KOPT-K1 (cell line): Measurements from ENCODE around the gene LTO1.

Experiments used
- H3K27ac ChIP-seq: fragments of 200-600 bp; sonication (generic); 2 replicates; pipeline ENCODE4 v1.5.1; 2016; ENCODE audit warnings: antibody characterized with exemption, mild to moderate bottlenecking, low read depth, low read length; ENCODE audit not compliant: poor library complexity, severe bottlenecking
- H3K36me3 ChIP-seq: fragments of 200-600 bp; sonication (generic); 2 replicates; pipeline ENCODE4 v1.5.1; 2017; ENCODE audit warnings: antibody characterized with exemption, mild to moderate bottlenecking, low read length, moderate library complexity; ENCODE audit not compliant: insufficient read depth
- H3K9me3 ChIP-seq: fragments of 200-600 bp; sonication (generic); 2 replicates; pipeline ENCODE4 v1.5.1; 2017; ENCODE audit warnings: antibody characterized with exemption, low read length, mild to moderate bottlenecking; ENCODE audit not compliant: insufficient read depth, poor library complexity, severe bottlenecking

The LTO1 gene

DNA sequence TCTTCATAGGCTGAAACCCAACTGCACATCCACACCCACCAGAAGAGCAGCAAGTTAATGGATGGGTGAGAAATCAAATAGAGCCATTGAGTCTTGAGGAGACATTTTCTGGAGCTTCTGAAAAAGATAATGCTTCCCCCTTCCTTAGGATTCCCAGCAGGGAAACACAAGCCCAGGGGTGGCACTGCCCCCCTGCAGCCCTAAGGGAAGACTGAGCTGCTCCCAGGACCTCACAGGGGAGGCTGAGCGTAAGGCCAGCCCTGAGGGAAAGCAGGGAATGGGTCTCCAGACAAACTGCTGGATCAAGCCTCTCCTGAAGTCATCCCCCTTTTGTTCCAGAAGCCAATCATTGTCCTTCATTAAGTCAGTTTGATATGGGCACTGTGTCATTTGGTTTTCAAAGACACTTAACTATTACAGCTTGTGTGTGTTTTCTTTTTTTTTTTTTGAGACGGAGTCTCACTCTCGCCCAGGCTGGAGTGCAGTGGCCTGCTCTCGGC is 15.1 kb downstream of the LTO1 start:
- Histone ChIP-seq H3K9me3 (no peaks in the 10 kb centered on the region), H3K36me3 (peaks cover 33% of the 10 kb centered on the region; the same call in 1 of the 2 replicates), H3K27ac (no peak overlapping the region)

DNA sequence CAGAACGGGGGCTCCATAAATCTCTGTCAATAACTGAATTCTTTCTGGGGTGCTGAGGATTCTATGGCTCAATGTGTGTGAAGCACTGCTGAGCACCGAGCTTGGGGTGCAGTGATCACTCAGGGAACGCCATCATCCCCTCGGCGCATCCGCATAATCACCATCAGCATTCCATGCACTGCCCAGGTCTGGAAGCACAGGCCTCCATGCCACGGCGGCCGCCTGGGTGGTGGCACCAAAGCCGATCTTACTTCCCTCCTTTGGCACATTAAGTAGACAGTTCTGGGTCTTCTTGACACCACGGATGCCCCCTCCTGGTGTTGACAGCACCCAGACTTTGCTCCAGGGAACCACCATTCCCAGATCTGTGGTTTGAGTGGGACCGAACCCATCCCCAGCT is 15.6 kb downstream of the LTO1 start:
- peaks cover 29% of the 10 kb centered on the region; the same call in 1 of the 2 replicates for H3K36me3 ChIP-seq
- no peak overlapping the region for H3K27ac ChIP-seq
- no peaks in the 10 kb centered on the region for H3K9me3 ChIP-seq

DNA sequence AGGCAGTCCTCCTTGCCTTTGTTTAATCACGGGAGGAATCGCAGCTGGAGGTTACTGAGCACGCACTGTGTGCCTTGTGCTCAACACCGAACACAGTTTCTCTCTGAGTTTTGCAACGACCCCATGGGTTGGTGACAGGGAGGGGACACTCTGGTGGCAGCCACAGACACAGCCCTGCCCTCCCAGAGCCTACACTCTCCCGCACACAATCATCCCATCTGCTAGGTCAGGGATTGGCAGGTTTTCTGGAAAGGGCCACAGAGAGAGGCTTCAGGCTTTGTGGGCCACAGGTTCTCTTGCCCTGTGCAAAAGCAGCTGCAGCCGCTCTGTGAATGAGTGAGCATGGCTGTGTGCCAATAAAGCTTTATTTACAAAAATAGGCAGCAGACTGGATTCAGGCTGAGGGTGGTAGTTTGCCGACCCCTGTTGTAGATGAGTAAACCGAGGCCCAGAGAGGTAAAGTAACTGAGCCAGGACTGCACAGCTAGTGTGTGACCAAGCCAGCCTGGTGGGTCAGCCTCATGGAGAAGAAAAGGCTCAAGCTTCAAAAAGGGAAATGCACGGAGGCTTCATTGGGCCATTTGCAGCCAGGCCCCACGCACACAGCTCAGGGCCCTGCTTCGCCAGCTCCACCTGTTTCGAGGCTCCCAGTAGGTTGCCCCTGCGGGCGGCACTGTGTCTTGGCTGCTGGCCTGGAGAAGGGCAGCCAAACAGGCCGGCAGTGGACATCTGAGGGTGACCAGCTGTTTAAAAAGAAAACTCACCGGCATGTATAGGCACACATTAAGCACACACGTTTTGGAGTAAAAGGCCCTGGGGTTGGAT is 16.3 kb downstream of the LTO1 start:
- Histone ChIP-seq H3K27ac (no peak overlapping the region), H3K36me3 (peaks cover 21% of the 10 kb centered on the region; the same call in 1 of the 2 replicates), H3K9me3 (no peaks in the 10 kb centered on the region)

DNA sequence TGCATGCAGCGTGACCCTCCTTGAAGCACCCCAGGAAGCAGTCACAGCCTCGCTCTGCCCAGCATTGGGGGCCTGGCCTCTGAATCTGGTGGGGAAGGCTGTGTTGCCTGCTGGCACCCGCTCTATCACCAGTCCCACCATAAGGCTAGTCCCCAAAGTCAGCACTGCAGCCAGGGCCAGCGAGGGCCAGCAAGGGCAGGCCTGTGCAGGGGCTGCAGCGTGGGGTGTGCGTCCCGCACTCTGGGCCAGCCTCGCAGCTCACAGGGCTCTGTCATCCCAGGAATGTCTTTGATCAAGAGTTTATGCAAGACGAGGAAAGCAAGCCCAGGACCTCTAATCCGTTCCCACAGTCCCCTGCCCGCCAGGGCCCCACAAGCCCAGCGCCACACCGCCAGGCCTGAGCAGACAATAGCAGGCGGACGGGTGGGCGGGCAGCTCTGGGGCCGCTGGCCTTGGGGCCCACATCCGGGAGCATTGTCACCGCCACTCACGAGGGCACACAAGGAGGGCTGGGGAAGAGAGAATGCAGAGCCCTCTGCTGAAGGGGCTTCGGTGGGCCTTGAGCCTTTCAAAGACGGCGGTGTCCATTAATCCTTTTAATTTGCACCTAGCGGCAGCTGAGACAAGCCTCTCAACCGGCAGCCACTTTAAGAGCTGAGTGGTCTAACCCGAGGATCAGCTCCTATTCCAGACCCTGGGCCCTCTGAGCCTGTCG is 17.1 kb downstream of the LTO1 start:
- Histone ChIP-seq H3K36me3 (peaks cover 13% of the 10 kb centered on the region; the same call in 1 of the 2 replicates), H3K27ac (no peak overlapping the region), H3K9me3 (no peaks in the 10 kb centered on the region)

DNA sequence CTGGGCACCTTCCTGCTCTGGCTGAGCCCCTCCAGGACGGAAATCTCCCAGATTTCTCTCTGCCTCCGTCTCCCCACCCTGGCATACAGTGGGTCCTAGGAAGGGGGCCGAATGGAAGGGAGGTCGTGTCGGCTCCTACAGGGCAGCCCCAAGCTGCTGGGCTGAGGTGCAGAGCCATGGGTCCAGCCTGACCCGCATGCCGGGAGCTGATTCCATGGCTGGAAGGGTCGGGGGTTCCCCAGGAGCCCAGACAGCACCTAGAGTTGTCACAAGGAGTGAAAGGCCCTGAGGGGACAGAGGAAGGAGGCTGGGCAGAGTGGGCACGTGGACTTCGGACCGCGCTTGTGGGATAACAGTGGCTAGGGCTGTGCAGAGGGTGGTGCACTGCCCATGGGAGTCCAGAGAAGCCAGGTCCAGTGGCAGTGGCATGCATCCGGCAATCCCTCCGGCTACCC is 17.7 kb downstream of the LTO1 start:
- Histone ChIP-seq H3K36me3 (peaks cover 10% of the 10 kb centered on the region; the same call in 1 of the 2 replicates), H3K9me3 (no peaks in the 10 kb centered on the region), H3K27ac (no peak overlapping the region)

DNA sequence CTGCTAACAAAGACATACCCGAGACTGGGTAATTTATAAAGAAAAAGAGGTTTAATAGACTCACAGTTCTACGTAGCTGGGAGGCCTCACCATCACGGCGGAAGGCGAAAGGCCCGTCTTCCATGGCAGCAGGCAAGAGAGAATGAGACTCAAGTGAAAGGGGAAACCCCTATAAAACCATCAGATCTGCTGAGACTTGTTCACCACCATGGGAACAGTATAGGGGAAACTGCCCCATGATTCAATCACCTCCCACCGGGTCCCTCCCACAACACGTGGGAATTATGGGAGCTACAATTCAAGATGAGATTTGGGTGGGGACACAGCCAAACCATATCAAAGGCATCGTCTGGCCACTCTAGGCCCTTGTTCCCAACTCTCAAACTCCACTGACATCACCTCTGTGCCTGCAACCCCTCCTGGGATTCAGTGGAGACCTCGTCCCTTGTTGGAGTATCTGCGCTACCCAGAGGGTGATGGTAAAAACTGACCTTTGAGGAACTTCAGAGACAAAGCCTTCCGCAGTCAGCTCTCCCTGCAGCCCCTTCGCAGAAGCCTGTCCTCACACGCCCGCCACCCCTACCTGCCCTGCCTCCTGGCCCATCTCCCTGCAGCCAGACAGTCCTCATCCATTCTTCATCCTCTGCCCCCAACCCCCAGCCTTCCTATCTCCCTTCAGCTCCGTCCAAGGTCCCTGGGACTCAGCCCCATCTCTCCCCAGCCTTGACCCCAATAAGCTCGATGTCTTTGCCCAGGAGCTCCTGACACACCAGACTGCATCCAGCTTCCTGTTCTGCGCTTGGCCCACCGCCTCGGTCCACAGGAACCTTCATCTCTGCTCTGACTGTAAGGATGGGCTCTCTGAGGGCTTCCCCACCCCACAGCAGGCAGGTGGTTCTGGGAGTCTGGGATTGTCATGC is 18.4 kb downstream of the LTO1 start:
- H3K9me3 ChIP-seq = no peaks in the 10 kb centered on the region
- H3K36me3 ChIP-seq = peaks cover 10% of the 10 kb centered on the region; the same call in 1 of the 2 replicates
- no peak overlapping the region for H3K27ac ChIP-seq

DNA sequence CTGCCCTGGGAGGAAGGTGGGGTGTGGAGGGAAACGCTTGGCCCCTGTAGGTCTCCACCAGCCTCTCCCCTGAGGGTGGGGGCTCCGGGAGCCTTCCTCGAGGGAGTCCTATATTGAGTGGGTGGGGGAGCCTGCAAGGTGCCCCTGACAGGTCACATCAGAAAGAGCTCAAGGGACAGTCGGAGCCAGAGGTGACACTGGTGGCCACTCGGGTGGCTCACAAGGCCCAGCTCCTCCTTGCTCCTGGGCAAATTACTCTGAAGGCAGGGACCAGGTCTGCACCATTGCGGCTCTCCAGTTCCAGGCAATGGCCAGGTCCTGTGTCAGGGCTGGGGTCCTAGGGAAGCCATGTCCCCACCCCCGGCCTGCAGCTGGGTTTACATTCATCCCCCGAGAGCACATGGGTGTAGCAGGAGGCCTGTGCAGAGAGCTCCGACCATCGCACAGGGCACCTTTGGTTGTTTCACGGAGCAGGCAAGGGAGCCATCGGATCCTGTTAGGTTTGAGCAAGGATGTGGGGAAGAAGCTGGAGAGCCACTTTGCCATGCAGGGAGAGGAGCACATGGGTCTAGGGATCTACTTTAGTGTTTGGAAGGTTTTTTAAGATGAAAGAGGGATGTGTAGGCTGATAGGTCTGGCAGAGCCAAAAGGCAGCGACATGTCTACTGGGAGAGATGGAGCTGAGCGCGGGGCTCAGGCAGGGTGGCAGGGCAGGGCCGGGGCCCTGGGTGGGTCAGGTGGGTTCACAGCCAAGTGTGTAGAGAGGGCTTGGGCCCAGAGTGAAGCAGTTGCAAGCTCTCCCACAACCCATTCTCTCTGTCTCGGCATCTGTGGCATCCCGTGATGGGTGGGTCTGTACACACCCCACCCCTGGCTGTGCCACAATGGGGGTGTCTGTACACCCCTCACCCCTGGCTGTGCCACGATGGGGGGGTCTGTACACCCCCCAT is 19.4 kb downstream of the LTO1 start:
- H3K36me3 ChIP-seq = peaks cover 2% of the 10 kb centered on the region; the same call in 1 of the 2 replicates
- no peaks in the 10 kb centered on the region for H3K9me3 ChIP-seq
- no peak overlapping the region for H3K27ac ChIP-seq

DNA sequence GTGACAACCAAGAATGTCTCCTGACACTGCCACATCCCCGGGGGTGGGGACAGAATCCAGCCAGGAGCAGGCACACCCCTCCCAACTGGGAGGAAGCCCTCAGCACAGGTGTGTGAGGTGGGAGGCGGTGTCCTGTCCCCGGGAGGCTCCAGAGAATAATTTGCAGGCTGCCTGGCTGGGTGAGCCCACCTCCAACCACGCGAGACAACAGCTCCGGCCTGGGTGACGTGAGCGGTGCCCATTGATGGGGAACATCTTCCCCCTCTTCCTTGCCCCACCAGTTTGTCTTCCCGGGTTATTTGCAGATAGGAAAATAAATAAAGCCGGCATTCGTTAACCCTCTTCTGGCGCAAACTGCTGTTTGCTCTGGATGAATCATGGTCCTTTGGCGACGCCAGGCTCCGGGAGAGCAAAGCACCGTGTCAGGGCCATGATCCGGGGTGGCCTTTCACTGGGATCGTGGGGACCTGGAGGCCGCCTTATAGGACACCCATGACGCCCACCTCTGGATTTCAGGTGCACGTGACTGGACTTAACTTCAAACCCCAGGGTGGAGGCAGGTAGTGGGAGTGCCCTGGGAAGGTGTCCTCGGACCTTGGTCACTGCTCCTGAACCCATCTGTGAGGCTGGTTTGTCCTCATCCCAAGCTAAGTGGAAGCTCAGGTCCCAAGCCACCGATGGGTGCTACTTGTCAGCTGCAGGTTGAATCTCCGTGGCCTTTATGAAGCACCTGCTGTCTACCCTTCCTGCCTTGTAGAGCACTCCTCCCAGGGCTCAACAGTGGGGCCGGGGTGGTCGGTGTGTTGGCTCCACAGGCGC is 20.3 kb downstream of the LTO1 start:
- Histone ChIP-seq H3K27ac (no peak overlapping the region), H3K36me3 (no peaks in the 10 kb centered on the region), H3K9me3 (no peaks in the 10 kb centered on the region)

DNA sequence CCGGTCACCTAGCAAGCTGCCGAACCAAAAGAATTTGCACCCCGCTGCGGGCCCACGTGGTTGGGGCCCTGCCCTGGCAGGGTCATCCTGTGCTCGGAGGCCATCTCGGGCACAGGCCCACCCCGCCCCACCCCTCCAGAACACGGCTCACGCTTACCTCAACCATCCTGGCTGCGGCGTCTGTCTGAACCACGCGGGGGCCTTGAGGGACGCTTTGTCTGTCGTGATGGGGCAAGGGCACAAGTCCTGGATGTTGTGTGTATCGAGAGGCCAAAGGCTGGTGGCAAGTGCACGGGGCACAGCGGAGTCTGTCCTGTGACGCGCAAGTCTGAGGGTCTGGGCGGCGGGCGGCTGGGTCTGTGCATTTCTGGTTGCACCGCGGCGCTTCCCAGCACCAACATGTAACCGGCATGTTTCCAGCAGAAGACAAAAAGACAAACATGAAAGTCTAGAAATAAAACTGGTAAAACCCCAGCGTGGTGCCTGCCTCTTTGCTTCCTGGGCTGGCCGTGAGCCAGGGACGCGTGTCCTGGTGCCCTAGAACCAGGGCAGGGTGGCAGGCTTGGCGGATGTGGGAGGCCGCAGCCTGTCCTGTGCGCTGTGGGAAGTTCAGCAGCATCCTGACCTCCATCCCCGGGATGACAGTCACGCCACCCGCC is 21.0 kb downstream of the LTO1 start:
- no peak overlapping the region for H3K27ac ChIP-seq

DNA sequence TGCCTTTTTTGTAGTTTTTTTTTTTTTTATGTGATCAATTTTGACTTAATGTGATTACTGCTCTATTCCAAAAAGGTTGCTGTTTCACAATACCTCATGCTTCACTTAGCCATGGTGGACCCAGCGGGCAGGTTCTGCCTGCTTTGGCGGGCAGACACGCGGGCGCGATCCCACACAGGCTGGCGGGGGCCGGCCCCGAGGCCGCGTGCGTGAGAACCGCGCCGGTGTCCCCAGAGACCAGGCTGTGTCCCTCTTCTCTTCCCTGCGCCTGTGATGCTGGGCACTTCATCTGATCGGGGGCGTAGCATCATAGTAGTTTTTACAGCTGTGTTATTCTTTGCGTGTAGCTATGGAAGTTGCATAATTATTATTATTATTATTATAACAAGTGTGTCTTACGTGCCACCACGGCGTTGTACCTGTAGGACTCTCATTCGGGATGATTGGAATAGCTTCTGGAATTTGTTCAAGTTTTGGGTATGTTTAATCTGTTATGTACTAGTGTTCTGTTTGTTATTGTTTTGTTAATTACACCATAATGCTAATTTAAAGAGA is 21.7 kb downstream of the LTO1 start:
- no peaks in the 10 kb centered on the region for H3K36me3 ChIP-seq
- no peak overlapping the region for H3K27ac ChIP-seq
- H3K9me3 ChIP-seq = no peaks in the 10 kb centered on the region

More for the DNA sequence above, 21.0 kb downstream of the LTO1 start:
- Histone ChIP-seq H3K36me3 (no peaks in the 10 kb centered on the region), H3K9me3 (no peaks in the 10 kb centered on the region)

DNA sequence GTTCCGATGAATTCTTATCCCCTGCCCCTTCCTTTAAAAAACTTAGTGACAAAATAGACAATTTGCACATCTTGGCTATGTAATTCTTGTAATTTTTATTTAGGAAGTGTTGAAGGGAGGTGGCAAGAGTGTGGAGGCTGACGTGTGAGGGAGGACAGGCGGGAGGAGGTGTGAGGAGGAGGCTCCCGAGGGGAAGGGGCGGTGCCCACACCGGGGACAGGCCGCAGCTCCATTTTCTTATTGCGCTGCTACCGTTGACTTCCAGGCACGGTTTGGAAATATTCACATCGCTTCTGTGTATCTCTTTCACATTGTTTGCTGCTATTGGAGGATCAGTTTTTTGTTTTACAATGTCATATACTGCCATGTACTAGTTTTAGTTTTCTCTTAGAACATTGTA is 22.2 kb downstream of the LTO1 start:
- Histone ChIP-seq H3K9me3 (no peaks in the 10 kb centered on the region), H3K36me3 (no peaks in the 10 kb centered on the region), H3K27ac (no peak overlapping the region)

DNA sequence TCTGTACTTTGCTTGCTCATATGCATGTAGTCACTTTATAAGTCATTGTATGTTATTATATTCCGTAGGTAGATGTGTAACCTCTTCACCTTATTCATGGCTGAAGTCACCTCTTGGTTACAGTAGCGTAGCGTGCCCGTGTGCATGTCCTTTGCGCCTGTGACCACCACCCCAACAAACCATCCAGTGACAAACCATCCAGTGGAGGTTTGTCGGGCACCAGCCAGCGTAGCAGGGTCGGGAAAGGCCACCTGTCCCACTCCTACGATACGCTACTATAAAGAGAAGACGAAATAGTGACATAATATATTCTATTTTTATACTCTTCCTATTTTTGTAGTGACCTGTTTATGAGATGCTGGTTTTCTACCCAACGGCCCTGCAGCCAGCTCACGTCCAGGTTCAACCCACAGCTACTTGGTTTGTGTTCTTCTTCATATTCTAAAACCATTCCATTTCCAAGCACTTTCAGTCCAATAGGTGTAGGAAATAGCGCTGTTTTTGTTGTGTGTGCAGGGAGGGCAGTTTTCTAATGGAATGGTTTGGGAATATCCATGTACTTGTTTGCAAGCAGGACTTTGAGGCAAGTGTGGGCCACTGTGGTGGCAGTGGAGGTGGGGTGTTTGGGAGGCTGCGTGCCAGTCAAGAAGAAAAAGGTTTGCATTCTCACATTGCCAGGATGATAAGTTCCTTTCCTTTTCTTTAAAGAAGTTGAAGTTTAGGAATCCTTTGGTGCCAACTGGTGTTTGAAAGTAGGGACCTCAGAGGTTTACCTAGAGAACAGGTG is 23.1 kb downstream of the LTO1 start:
- Histone ChIP-seq H3K27ac (no peak overlapping the region), H3K9me3 (no peaks in the 10 kb centered on the region), H3K36me3 (no peaks in the 10 kb centered on the region)
